HepG2 (cell line): ENCODE results near the gene ZNF225. TPM values are rescaled to one million over a fixed set of nuclear protein-coding genes. Genes with fewer than 3 reads are reported as not detected.
A peak's percentile ranks its signal among the peaks of the same experiment; 100 is the strongest.

ENCODE experiments used
- CTCF ChIP-seq: sonication (generic); formaldehyde crosslinking; IDR thresholded peaks from 2 replicates; pipeline ENCODE4 v1.5.0; 2020; ENCODE audit warnings: mild to moderate bottlenecking, missing genetic modification reagents, moderate library complexity
- HDAC6 ChIP-seq: fragments of 200-600 bp; sonication (generic); IDR thresholded peaks from 2 replicates; pipeline ENCODE4 v1.7.0; 2017; ENCODE audit warnings: mild to moderate bottlenecking, antibody characterized with exemption, low read length, low read depth
- LCORL ChIP-seq, 2 experiments: fragments of 450-650 bp in 1 of 2; sonication (generic) in 1 of 2; formaldehyde crosslinking in 1 of 2; IDR thresholded peaks; 2 replicates each; pipeline versions ENCODE4 v1.5.0 to v1.6.1; 2017 to 2020; ENCODE audit warnings: antibody characterized with exemption in 1 of 2, missing genetic modification reagents in 1 of 2
- MIER3 ChIP-seq: IDR thresholded peaks from 2 replicates; pipeline ENCODE4 v1.6.1; 2016; ENCODE audit warnings: missing compliant biosample characterization, borderline replicate concordance
- MLLT10 ChIP-seq: sonication (generic); formaldehyde crosslinking; IDR thresholded peaks from 2 replicates; pipeline ENCODE4 v1.4.0; 2020; ENCODE audit warnings: missing genetic modification reagents
- MYC ChIP-seq: sonication (generic); formaldehyde crosslinking; IDR thresholded peaks from 2 replicates; pipeline ENCODE4 v1.9.0; 2021; ENCODE audit warnings: missing genetic modification reagents, borderline replicate concordance
- MYNN ChIP-seq: sonication (generic); formaldehyde crosslinking; IDR thresholded peaks from 2 replicates; pipeline ENCODE4 v1.4.0; 2020; ENCODE audit warnings: mild to moderate bottlenecking, low read depth, missing genetic modification reagents
- PHB2 ChIP-seq: fragments of 450-650 bp; IDR thresholded peaks from 2 replicates; pipeline ENCODE4 v1.6.1; 2018; ENCODE audit not compliant: partially characterized antibody
- PHF21A ChIP-seq: sonication (generic); formaldehyde crosslinking; IDR thresholded peaks from 2 replicates; pipeline ENCODE4 v1.5.0; 2020; ENCODE audit warnings: mild to moderate bottlenecking, missing genetic modification reagents
- PITX1 ChIP-seq: sonication (generic); formaldehyde crosslinking; IDR thresholded peaks from 2 replicates; pipeline ENCODE4 v1.5.1; 2020; ENCODE audit warnings: mild to moderate bottlenecking, missing genetic modification reagents
- RFX5 ChIP-seq: IDR thresholded peaks from 2 replicates; pipeline ENCODE4 v1.6.1; 2011; ENCODE audit warnings: low read depth, low read length, improper control_type of control experiment
- SALL1 ChIP-seq: sonication (generic); formaldehyde crosslinking; IDR thresholded peaks from 2 replicates; pipeline ENCODE4 v1.8.0; 2022; ENCODE audit warnings: mild to moderate bottlenecking, missing genetic modification reagents
- SPEN ChIP-seq: sonication (generic); formaldehyde crosslinking; IDR thresholded peaks from 2 replicates; pipeline ENCODE4 v1.5.1; 2020; ENCODE audit warnings: low read depth, mild to moderate bottlenecking, missing genetic modification reagents
- ZEB1 ChIP-seq: IDR thresholded peaks from 2 replicates; pipeline ENCODE4 v1.6.1; 2012; ENCODE audit warnings: mild to moderate bottlenecking, low read depth, inconsistent platforms; ENCODE audit not compliant: insufficient replicate concordance
- ZFP82 ChIP-seq: sonication (generic); formaldehyde crosslinking; IDR thresholded peaks from 2 replicates; pipeline ENCODE4 v1.5.1; 2020; ENCODE audit warnings: mild to moderate bottlenecking, missing genetic modification reagents, borderline replicate concordance
- ZNF225 ChIP-seq: sonication (generic); formaldehyde crosslinking; IDR thresholded peaks from 2 replicates; pipeline ENCODE4 v1.4.0; 2020; ENCODE audit warnings: mild to moderate bottlenecking, missing genetic modification reagents
- ZNF720 ChIP-seq: sonication (generic); formaldehyde crosslinking; IDR thresholded peaks from 2 replicates; pipeline ENCODE4 v1.4.0; 2020; ENCODE audit warnings: missing genetic modification reagents
- ZNF75D ChIP-seq: sonication (generic); formaldehyde crosslinking; IDR thresholded peaks from 2 replicates; pipeline ENCODE4 v1.8.1; 2023; ENCODE audit warnings: missing genetic modification reagents, mild to moderate bottlenecking, borderline replicate concordance
- ZNF784 ChIP-seq: sonication (generic); formaldehyde crosslinking; IDR thresholded peaks from 2 replicates; pipeline ENCODE4 v1.5.1; 2020; ENCODE audit warnings: missing genetic modification reagents, mild to moderate bottlenecking, borderline replicate concordance
- polyA plus RNA-seq, 8 experiments: library from polyadenylated mRNA; depleted of rRNA in 3 of 8; stranded (reverse) in 7 of 8; unstranded in 1 of 8; fragments of >200 nt; fragmentation: Illumina TruSeq in 4 of 8; extraction: Trizol in 4 of 8; gene quantifications; 2 replicates each; pipeline versions ENCODE4 v1.2.1 to v1.2.3, GENCODE V29; 2011 to 2016; ENCODE audit warnings: low read depth in 4 of 8, missing spikeins in 1 of 8, mixed read lengths in 1 of 8; ENCODE audit not compliant: insufficient read depth in 1 of 8
- total RNA-seq, 5 experiments: library from RNA; depleted of rRNA; stranded (reverse); fragments of >200 nt; fragmentation: Illumina TruSeq; extraction: Trizol; gene quantifications; 2 replicates each; pipeline ENCODE4 v1.2.3, GENCODE V29; 2016; ENCODE audit warnings: low read depth in 1 of 5
- TF ChIP-seq, protein P1 (sequence below): sonication (generic); formaldehyde crosslinking; IDR thresholded peaks from 2 replicates; pipeline ENCODE4 v1.4.0; 2020; ENCODE audit warnings: mild to moderate bottlenecking, missing genetic modification reagents

ZNF225 gene
- total and polyA plus RNA-seq, 2 of the 13 experiments (the other 11 are each of a cell fraction or from before 2014, with no cell fraction given): 0.87 to 3.3 TPM

- TF ChIP-seq MIER3 (CRISPR knock-in tag): peak; percentile 65; the same call in 1 of the 2 replicates
- TF ChIP-seq PHF21A (CRISPR knock-in tag): peak; percentile 38; the same call in 1 of the 2 replicates
- peak; percentile 42; the same call in 1 of the 2 replicates for TF ChIP-seq MYC (CRISPR knock-in tag)
- TF ChIP-seq ZNF75D (CRISPR knock-in tag): no peak
- TF ChIP-seq ZNF720: no peak
- TF ChIP-seq PHB2: no peak
- no peak for TF ChIP-seq LCORL (IDR thresholded peaks at IDR 0.05)
- no peak for TF ChIP-seq LCORL (CRISPR knock-in tag; IDR thresholded peaks at IDR 0.05)
- no peak for TF ChIP-seq RFX5
- TF ChIP-seq HDAC6: no peak
- peak; percentile 76 for TF ChIP-seq SALL1 (CRISPR knock-in tag)
- no peak for TF ChIP-seq ZFP82 (CRISPR knock-in tag)
- TF ChIP-seq CTCF (CRISPR knock-in tag): no peak
- TF ChIP-seq ZNF225: no peak
- no peak for TF ChIP-seq PITX1
- TF ChIP-seq MYNN (CRISPR knock-in tag): no peak
- no peak for TF ChIP-seq MLLT10 (CRISPR knock-in tag)
- TF ChIP-seq, protein P1, sequence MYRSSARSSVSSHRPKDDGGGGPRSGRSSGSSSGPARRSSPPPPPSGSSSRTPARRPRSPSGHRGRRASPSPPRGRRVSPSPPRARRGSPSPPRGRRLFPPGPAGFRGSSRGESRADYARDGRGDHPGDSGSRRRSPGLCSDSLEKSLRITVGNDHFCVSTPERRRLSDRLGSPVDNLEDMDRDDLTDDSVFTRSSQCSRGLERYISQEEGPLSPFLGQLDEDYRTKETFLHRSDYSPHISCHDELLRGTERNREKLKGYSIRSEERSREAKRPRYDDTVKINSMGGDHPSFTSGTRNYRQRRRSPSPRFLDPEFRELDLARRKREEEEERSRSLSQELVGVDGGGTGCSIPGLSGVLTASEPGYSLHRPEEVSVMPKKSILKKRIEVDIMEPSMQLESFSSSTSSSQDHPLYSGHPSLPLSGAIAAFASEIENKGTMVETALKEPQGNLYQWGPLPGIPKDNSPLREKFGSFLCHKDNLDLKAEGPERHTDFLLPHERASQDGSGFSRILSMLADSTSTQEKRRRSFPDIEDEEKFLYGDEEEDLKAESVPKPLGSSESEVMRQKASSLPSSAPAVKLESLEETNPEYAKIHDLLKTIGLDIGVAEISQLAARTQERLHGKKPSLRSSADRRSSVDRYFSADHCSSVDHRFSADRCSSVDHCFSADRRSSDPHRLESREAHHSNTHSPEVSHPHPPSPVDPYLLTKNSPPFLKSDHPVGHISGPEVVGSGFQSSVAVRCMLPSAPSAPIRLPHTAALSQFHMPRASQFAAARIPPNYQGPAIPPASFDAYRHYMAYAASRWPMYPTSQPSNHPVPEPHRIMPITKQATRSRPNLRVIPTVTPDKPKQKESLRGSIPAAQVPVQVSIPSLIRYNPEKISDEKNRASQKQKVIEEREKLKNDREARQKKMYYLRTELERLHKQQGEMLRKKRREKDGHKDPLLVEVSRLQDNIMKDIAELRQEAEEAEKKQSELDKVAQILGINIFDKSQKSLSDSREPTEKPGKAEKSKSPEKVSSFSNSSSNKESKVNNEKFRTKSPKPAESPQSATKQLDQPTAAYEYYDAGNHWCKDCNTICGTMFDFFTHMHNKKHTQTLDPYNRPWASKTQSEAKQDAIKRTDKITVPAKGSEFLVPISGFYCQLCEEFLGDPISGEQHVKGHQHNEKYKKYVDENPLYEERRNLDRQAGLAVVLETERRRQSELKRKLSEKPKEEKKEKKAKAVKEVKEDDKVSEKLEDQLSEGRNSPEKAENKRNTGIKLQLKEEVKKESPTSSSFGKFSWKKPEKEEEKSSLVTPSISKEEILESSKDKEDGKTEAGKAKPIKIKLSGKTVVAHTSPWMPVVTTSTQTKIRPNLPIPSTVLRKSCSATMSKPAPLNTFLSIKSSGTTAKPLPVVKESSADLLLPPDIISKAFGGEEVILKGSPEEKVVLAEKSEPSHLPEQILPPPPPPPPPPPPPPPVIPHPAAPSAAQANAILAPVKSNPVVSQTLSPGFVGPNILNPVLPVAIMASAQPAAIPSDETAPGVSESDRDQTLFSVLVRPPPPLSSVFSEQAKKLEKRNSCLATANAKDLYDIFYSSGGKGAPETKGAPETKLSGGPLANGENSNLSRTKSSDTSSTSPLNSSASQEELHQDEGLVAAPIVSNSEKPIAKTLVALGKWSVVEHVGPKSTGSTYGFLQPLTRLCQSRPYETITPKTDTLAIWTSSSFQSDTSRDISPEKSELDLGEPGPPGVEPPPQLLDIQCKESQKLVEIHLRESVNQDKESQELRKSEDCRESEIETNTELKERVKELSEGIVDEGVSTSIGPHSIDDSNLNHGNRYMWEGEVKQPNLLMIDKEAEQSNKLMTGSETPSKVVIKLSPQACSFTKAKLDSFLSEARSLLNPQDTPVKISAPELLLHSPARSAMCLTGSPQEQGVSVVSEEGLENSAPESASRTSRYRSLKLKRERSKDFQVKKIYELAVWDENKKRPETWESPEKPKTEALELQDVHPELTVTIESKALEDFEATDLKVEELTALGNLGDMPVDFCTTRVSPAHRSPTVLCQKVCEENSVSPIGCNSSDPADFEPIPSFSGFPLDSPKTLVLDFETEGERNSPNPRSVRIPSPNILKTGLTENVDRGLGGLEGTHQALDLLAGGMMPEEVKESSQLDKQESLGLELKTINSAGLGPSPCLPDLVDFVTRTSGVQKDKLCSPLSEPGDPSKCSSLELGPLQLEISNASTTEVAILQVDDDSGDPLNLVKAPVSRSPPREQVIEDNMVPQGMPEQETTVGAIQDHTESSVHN: no peak
- no peak for TF ChIP-seq ZEB1
- TF ChIP-seq ZNF784 (CRISPR knock-in tag): no peak
- peak; percentile 84; the same call in 1 of the 2 replicates for TF ChIP-seq SPEN (CRISPR knock-in tag)
Observed at GRCh38 chr19:44071824-44072542, 41.2 kb upstream of the ZNF225 start, which contains the start of gene ZNF284 (continued).
